ENCODE measurements around the gene ROCK1.

The ROCK1 gene

DNA sequence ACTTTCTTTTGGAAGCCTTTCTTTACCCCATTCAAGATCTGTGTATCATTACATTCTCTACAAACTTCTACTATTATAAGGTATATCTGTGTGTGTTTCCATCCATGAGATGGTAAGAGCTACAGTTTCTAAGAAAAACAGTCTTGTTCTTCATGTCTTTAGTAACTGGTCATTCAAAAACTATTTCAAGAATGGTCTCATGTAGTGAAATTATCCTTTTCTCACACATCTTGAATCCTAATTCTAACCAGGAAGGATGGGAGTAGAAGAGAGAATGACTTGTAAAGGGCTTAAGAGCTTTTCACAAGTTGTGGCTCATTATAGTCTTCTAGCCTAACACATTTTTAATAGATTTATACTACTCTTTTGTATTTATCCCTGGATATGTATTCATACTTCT lies 47.3 kb downstream of the ROCK1 start:
- DNase-seq (ENCODE audit: low read depth, low spot score): peak; percentile 29
- ChIA-PET CTCF (interaction anchor here (1.3 to 2.8 kb wide), 2 partner anchors 10 to 115 kb away, joined by 3 to 10 read pairs; no protein-coding TSS in a partner anchor), POLR2A (interaction anchor here (1.2 kb wide), 1 partner anchor 10 kb away, joined by 3 read pairs; no protein-coding TSS in a partner anchor)
- no peak for TF ChIP-seq CTCF (IDR thresholded peaks at IDR 0.05; ENCODE audit: insufficient read depth, low read length, missing control alignments)
- H3K4me3 ChIP-seq (ENCODE audit: low read depth, low read length): no peak overlapping the region

GRCh38 chr18:21063011-21063410 lies 48.6 kb downstream of the ROCK1 start:
- DNase-seq (ENCODE audit: low read depth, low spot score): no peak
- no peak for TF ChIP-seq CTCF (IDR thresholded peaks at IDR 0.05; ENCODE audit: insufficient read depth, low read length, missing control alignments)
- H3K4me3 ChIP-seq (ENCODE audit: low read depth, low read length): no peak overlapping the region
- ChIA-PET CTCF (interaction anchor here (0.8 to 2.8 kb wide), 2 partner anchors 9 to 116 kb away, joined by 3 to 10 read pairs; no protein-coding TSS in a partner anchor), POLR2A (no interaction called here)

DNA sequence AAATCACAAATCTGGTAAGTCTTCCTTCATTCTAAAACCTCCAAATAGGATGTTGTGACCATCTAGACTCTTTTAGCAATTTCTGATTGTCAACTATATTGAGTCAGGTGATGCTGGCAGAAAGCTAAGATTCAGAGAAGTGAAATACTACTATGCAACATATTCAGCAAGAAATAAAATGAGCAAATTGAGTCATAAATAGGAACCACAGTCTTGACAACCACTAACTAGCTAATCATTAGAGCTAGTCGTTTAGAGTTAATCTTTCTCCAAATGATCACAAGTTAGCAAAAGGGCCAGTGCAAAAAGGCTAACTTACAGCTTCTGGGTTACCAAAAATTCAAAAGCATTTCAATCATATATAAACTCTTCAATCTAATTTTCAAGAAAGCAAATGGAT lies 54.5 kb downstream of the ROCK1 start:
- DNase-seq (ENCODE audit: low read depth, low spot score): no peak
- TF ChIP-seq CTCF (IDR thresholded peaks at IDR 0.05; ENCODE audit: insufficient read depth, low read length, missing control alignments): no peak
- CTCF ChIA-PET: interaction anchor here (0.8 to 3.3 kb wide), 2 partner anchors 15 to 123 kb away, joined by 3 to 8 read pairs; no protein-coding TSS in a partner anchor
- POLR2A ChIA-PET: no interaction called here
- no peak overlapping the region for H3K4me3 ChIP-seq (ENCODE audit: low read depth, low read length)

- DNase-seq (ENCODE audit: low read depth, low spot score): no peak
- ChIA-PET CTCF (interaction anchor here (0.8 to 3.3 kb wide), 2 partner anchors 15 to 124 kb away, joined by 3 to 8 read pairs; no protein-coding TSS in a partner anchor), POLR2A (no interaction called here)
- H3K4me3 ChIP-seq (ENCODE audit: low read depth, low read length): no peak overlapping the region
- no peak for TF ChIP-seq CTCF (IDR thresholded peaks at IDR 0.05; ENCODE audit: insufficient read depth, low read length, missing control alignments)
Observed at GRCh38 chr18:21056545-21056944, 55.1 kb downstream of the ROCK1 start.

GRCh38 chr18:21054252-21054821 lies 57.3 kb downstream of the ROCK1 start:
- DNase-seq (ENCODE audit: low read depth, low spot score): no peak
- ChIA-PET CTCF (interaction anchor here (1.3 to 3.3 kb wide), 2 partner anchors 8 to 126 kb away, joined by 3 to 8 read pairs; no protein-coding TSS in a partner anchor), POLR2A (interaction anchor here (0.9 kb wide), 1 partner anchor 10 kb away, joined by 3 read pairs; no protein-coding TSS in a partner anchor)
- no peak for TF ChIP-seq CTCF (IDR thresholded peaks at IDR 0.05; ENCODE audit: insufficient read depth, low read length, missing control alignments)
- no peak overlapping the region for H3K4me3 ChIP-seq (ENCODE audit: low read depth, low read length)

DNA sequence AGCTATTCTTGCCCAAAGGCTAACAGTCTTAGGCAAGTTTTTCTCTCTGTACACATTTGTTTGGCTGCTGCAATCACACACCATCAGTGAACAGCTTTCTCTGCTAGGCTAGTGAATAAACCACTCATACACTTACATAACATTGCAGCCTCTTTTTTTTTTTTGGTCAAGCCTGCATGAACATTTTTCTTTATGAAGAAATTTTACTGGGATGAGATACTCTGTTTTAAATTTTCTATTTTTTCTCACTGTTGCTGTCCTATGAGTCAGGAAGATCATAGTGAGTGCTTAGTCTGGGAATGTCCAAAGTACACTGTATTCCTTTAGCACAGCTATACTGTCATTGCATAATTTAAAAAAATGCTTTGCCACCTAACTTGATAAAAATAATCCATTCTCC lies 58.5 kb downstream of the ROCK1 start:
- ChIA-PET CTCF (interaction anchor here (1.3 to 1.4 kb wide), 2 partner anchors 9 to 126 kb away, joined by 3 to 6 read pairs; no protein-coding TSS in a partner anchor), POLR2A (interaction anchor here (0.9 to 1.0 kb wide), 2 partner anchors 14 to 64 kb away, joined by 3 read pairs; no protein-coding TSS in a partner anchor)
- no peak for TF ChIP-seq CTCF (IDR thresholded peaks at IDR 0.05; ENCODE audit: insufficient read depth, low read length, missing control alignments)
- no peak overlapping the region for H3K4me3 ChIP-seq (ENCODE audit: low read depth, low read length)
- peak; percentile 86 for DNase-seq (ENCODE audit: low read depth, low spot score)

Data from AG04449 (cell line).